Tibial artery (tissue), 4 donors: ENCODE results near the gene ZDHHC21.

Source experiments
- DNase-seq, 2 donors: peaks; one replicate each; pipeline ENCODE4 v3.0.0-alpha.2; 2019
- H3K27ac ChIP-seq, 2 donors: fragments of 200-600 bp; sonication (generic) in 1 of 2; 1 replicate in 1 of 2; 2 replicates in 1 of 2; pipeline ENCODE4 v1.5.1; 2018 to 2019; ENCODE audit warnings: mild to moderate bottlenecking in 1 of 2
- H3K27me3 ChIP-seq, 2 donors: fragments of 200-600 bp; sonication (generic) in 1 of 2; one replicate each; pipeline versions ENCODE4 v1.5.1 to v1.6.0; 2016 to 2019
- H3K36me3 ChIP-seq, 3 donors: fragments of 200-600 bp; sonication (generic) in 2 of 3; one replicate each; pipeline ENCODE4 v1.5.1; 2016 to 2019; ENCODE audit warnings: mild to moderate bottlenecking in 2 of 3
- H3K4me1 ChIP-seq, 4 donors: fragments of 200-600 bp; sonication (generic) in 2 of 4; 1 replicate in 3 of 4; 2 replicates in 1 of 4; pipeline ENCODE4 v1.5.1; 2016 to 2019
- H3K4me3 ChIP-seq, 2 donors: fragments of 200-600 bp; sonication (generic) in 1 of 2; 1 replicate in 1 of 2; 2 replicates in 1 of 2; pipeline ENCODE4 v1.5.1; 2018 to 2019; ENCODE audit warnings: mild to moderate bottlenecking in 2 of 2
- H3K9me3 ChIP-seq, 3 donors: fragments of 200-600 bp; sonication (generic) in 1 of 3; one replicate each; pipeline ENCODE4 v1.5.1; 2016 to 2019
- CTCF ChIP-seq, 2 experiments: fragments of 200-600 bp in 1 of 2; fragments of 450-650 bp in 1 of 2; IDR thresholded peaks; one replicate each; pipeline ENCODE4 v1.5.1; 2017 to 2019; ENCODE audit warnings: antibody characterized with exemption in 2 of 2, mild to moderate bottlenecking in 1 of 2, moderate library complexity in 1 of 2
- intact Hi-C: fragments of 100-400 bp; cut with DNase I; formaldehyde crosslinking; loops from one replicate; pipeline ENCODE4 v1.15.0; 2023; ENCODE audit warnings: low total_unique reads

Gene ZDHHC21

DNA sequence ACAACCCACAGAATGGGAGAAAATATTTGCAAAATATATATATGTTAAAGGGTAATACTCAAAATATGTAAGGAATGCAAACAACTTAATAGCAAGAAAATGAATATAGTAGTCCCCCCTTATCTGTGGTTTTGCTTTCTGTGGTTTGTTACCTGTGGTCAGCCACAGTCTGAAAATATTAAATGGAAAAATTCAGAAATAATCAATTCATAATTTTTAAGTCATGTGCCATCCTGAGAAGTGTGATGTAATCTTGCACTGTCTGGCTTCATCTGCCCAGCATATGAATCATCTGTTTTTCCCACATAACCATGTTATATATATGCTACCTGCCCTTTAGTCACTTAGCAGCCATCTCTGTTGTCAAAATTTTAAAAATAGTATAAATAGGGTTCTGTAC is 17.6 kb upstream of the ZDHHC21 start:
- intact Hi-C loops: no loop called here
- TF ChIP-seq CTCF (IDR thresholded peaks at IDR 0.05): no peak
- H3K27ac ChIP-seq: no peak overlapping the region

DNA sequence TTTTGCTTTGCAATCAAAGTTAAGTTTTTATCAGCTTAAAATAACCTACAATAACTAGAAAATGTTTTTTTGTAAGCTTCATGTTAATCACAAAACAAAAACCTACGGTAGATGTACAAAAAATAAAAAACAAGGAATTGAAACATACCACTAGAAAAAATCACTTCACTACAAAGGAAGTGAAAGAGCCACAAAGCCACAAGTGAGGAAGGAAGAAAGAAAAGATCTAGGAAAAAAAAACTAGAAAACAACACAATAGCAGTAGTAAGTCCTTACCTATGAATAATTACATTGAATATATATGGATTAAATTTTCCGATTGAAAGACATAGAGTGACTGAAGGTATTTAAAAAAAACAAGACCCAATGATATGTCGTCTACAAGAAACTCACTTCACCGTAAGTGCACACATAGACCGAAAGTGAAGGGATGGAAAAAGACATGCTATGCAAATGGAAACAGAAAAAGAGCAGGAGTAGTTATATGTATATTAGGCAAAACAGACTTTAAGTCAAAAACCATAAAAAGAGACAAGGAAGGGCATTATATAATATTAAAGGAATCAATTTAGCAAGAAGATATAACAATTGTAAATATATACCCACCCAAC is 13.4 kb upstream of the ZDHHC21 start:
- Histone ChIP-seq H3K4me1 (no peaks in the 10 kb centered on the region), H3K27ac (no peak overlapping the region), H3K27me3 (no peaks in the 10 kb centered on the region), H3K36me3 (peaks cover 0 to 7% (median 0%) of the 10 kb centered on the region in 3 donors), H3K9me3 (peaks cover 0 to 37% (median 18%) of the 10 kb centered on the region in 3 donors), H3K4me3 (no peak overlapping the region)
- TF ChIP-seq CTCF (IDR thresholded peaks at IDR 0.05): no peak
- no peak for DNase-seq
- intact Hi-C loops: no loop called here

More for the DNA sequence above, 17.6 kb upstream of the ZDHHC21 start:
- Histone ChIP-seq H3K9me3 (peaks cover 0 to 18% (median 7%) of the 10 kb centered on the region in 3 donors), H3K36me3 (peaks cover 0 to 2% (median 0%) of the 10 kb centered on the region in 3 donors), H3K4me3 (no peak overlapping the region), H3K27me3 (no peaks in the 10 kb centered on the region), H3K4me1 (no peaks in the 10 kb centered on the region)
- DNase-seq: no peak

GRCh38 chr9:14705079-14705478 is 11.8 kb upstream of the ZDHHC21 start:
- no peak for DNase-seq
- H3K27me3 ChIP-seq: no peaks in the 10 kb centered on the region
- no peak overlapping the region for H3K27ac ChIP-seq
- peaks cover 0 to 7% (median 0%) of the 10 kb centered on the region in 3 donors for H3K36me3 ChIP-seq
- no peak for TF ChIP-seq CTCF (IDR thresholded peaks at IDR 0.05)
- peaks cover 0 to 32% (median 18%) of the 10 kb centered on the region in 3 donors for H3K9me3 ChIP-seq
- intact Hi-C loops: no loop called here
- H3K4me1 ChIP-seq: no peaks in the 10 kb centered on the region
- H3K4me3 ChIP-seq: no peak overlapping the region

GRCh38 chr9:14704281-14704680 is 11.0 kb upstream of the ZDHHC21 start:
- no peak overlapping the region for H3K4me3 ChIP-seq
- no peaks in the 10 kb centered on the region for H3K27me3 ChIP-seq
- TF ChIP-seq CTCF (IDR thresholded peaks at IDR 0.05): no peak
- no peaks in the 10 kb centered on the region for H3K4me1 ChIP-seq
- no peak overlapping the region for H3K27ac ChIP-seq
- H3K36me3 ChIP-seq: peaks cover 0 to 7% (median 0%) of the 10 kb centered on the region in 3 donors
- intact Hi-C loops: no loop called here
- DNase-seq: no peak
- peaks cover 0 to 30% (median 18%) of the 10 kb centered on the region in 3 donors for H3K9me3 ChIP-seq

DNA sequence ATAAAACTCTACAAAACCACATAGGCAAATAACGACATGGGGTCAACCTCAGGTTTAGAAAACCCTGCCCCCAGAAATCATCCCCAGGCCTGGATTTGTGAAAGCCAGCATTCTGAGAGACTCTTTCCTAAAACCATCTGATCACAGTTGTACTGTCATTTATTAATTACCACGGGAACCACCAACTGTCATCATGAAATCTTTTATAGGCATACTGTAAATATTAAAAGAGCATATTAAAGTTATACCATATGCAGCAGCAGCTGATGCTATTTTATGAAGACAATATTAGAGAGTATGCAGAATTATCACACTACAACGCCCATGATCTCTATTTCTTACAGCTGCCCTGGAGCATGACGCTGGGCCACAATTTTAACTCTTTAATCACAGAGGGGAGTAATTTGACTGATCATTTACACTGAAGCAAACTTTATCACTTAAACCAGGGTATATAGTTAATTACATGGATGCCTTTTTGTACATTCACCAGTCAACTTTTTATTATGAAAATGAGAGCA is 9.0 kb upstream of the ZDHHC21 start:
- no peak for DNase-seq
- intact Hi-C loops: no loop called here
- Histone ChIP-seq H3K27me3 (no peaks in the 10 kb centered on the region), H3K4me1 (no peaks in the 10 kb centered on the region), H3K4me3 (no peak overlapping the region), H3K9me3 (peaks cover 0 to 20% (median 17%) of the 10 kb centered on the region in 3 donors), H3K36me3 (peaks cover 0 to 7% (median 0%) of the 10 kb centered on the region in 3 donors), H3K27ac (no peak overlapping the region)
- no peak for TF ChIP-seq CTCF (IDR thresholded peaks at IDR 0.05)
